HCT116 (cell line): Measurements from ENCODE around the gene DHX30. TPM values are rescaled to one million over a fixed set of nuclear protein-coding genes. Genes with fewer than 3 reads are reported as not detected.

Experiments
- ATAC-seq: fragments of 200-7000 bp; cut with Tn5 transposase; 2 replicates; pipeline ENCODE4 v1.9.1; 2020; ENCODE audit warnings: mild to moderate bottlenecking, moderate library complexity
- BruUV-seq: library from RNA; stranded (reverse); fragments of 400-500 nt; replicated peaks from 2 replicates; lab custom pipeline; 2021; lab: Mats Ljungman, UMichigan
- CTCF ChIA-PET: fragments of 300-600 bp; sonication (Branson Sonifier 250); formaldehyde crosslinking; loops from one replicate; lab custom pipeline; 2021; ENCODE audit warnings: antibody characterized with exemption; lab: Charles Lee
- POLR2A ChIA-PET: fragments of 300-600, 350-600 bp; sonication (Branson Sonifier 250); formaldehyde crosslinking; loops from one replicate; lab custom pipeline; 2021; ENCODE audit warnings: antibody characterized with exemption; lab: Charles Lee
- RAD21 ChIA-PET, 2 experiments: fragments of 300-600 bp; sonication (Branson Sonifier 250); formaldehyde crosslinking; loops; one replicate each; lab custom pipeline; 2023; ENCODE audit warnings: low total read pairs in 2 of 2; ENCODE audit not compliant: uncharacterized antibody in 2 of 2, unreplicated experiment in 2 of 2, low non-redundant PET in 1 of 2; lab: Charles Lee
- DNase-seq: peaks from one replicate; pipeline ENCODE4 v3.0.0-alpha.2; 2010; ENCODE audit warnings: low read depth, low spot score
- H2AFZ ChIP-seq: fragments of 200-600 bp; shearing (Covaris generic), sonication (generic); 2 replicates; pipeline ENCODE4 v1.6.1; 2017; ENCODE audit warnings: low read depth, mixed run types, mixed read lengths, antibody characterized with exemption, low read length; ENCODE audit not compliant: poor library complexity, severe bottlenecking
- H3K27ac ChIP-seq: 2 replicates; pipeline ENCODE4 v1.5.1; 2012; ENCODE audit warnings: low read depth, low read length
- H3K27me3 ChIP-seq: fragments of 200-600 bp; sonication (generic); 2 replicates; pipeline ENCODE4 v1.6.1; 2016; ENCODE audit warnings: mixed run types, low read length, mixed read lengths; ENCODE audit not compliant: insufficient read depth
- H3K36me3 ChIP-seq, 2 experiments: fragments of 200-500 bp in 1 of 2; fragments of 200-600 bp in 1 of 2; sonication (Bioruptor generic) in 1 of 2; sonication (generic) in 1 of 2; 2 replicates each; pipeline versions ENCODE4 v1.5.1 to v1.6.1; 2014 to 2016; ENCODE audit warnings: low read length in 2 of 2, inconsistent platforms in 1 of 2, mixed read lengths in 1 of 2, mixed run types in 1 of 2; ENCODE audit not compliant: insufficient read depth in 2 of 2, control insufficient read depth in 1 of 2
- H3K4me1 ChIP-seq, 2 experiments: fragments of 200-600 bp in 1 of 2; sonication (generic) in 1 of 2; 2 replicates each; pipeline versions ENCODE4 v1.5.1 to v1.6.1; 2012 to 2017; ENCODE audit warnings: low read length in 2 of 2, inconsistent platforms in 1 of 2, mild to moderate bottlenecking in 1 of 2, mixed read lengths in 1 of 2, mixed run types in 1 of 2, moderate library complexity in 1 of 2; ENCODE audit not compliant: insufficient read depth in 2 of 2, control insufficient read depth in 1 of 2
- H3K4me2 ChIP-seq: fragments of 200-600 bp; sonication (generic); 2 replicates; pipeline ENCODE4 v1.6.1; 2017; ENCODE audit warnings: mixed run types, low read length, mixed read lengths
- H3K4me3 ChIP-seq, 2 experiments: fragments of 200-600 bp in 1 of 2; sonication (generic) in 1 of 2; replicated peaks in 1 of 2; 2 replicates each; pipeline ENCODE4 v1.5.1; 2011 to 2016; ENCODE audit warnings: low read length in 2 of 2, control low read depth in 1 of 2, low read depth in 1 of 2, mild to moderate bottlenecking in 1 of 2, mixed read lengths in 1 of 2, mixed run types in 1 of 2
- H3K79me2 ChIP-seq: fragments of 200-600 bp; sonication (generic); 2 replicates; pipeline ENCODE4 v1.6.1; 2017; ENCODE audit warnings: mild to moderate bottlenecking, mixed run types, low read length, moderate library complexity, mixed read lengths; ENCODE audit not compliant: insufficient read depth
- H3K9ac ChIP-seq: fragments of 200-600 bp; sonication (generic); 2 replicates; pipeline ENCODE4 v1.6.1; 2016; ENCODE audit warnings: low read length, mixed read lengths
- H3K9me2 ChIP-seq: fragments of 200-600 bp; sonication (generic), shearing (Covaris generic); 2 replicates; pipeline ENCODE4 v1.6.1; 2017; ENCODE audit warnings: mixed run types, mild to moderate bottlenecking, moderate library complexity; ENCODE audit not compliant: insufficient read depth
- H3K9me3 ChIP-seq, 2 experiments: fragments of 200-500 bp in 1 of 2; fragments of 200-600 bp in 1 of 2; sonication (Bioruptor generic) in 1 of 2; sonication (generic) in 1 of 2; 2 replicates each; pipeline ENCODE4 v1.6.1; 2014 to 2017; ENCODE audit warnings: low read length in 2 of 2, mixed read lengths in 2 of 2, inconsistent platforms in 1 of 2, low read depth in 1 of 2, mild to moderate bottlenecking in 1 of 2, mixed run types in 1 of 2, moderate library complexity in 1 of 2; ENCODE audit not compliant: control insufficient read depth in 1 of 2, insufficient read depth in 1 of 2
- H4K20me1 ChIP-seq: fragments of 200-600 bp; sonication (generic), shearing (Covaris generic); 2 replicates; pipeline ENCODE4 v1.6.1; 2017; ENCODE audit warnings: mixed run types, mild to moderate bottlenecking, moderate library complexity; ENCODE audit not compliant: insufficient read depth
- CBX3 ChIP-seq: IDR thresholded peaks from 2 replicates; pipeline ENCODE4 v1.6.1; 2012; ENCODE audit warnings: low read depth
- CEBPB ChIP-seq: IDR thresholded peaks from 2 replicates; pipeline ENCODE4 v1.6.1; 2012; ENCODE audit warnings: low read depth
- EGR1 ChIP-seq: IDR thresholded peaks from 2 replicates; pipeline ENCODE4 v1.6.1; 2012; ENCODE audit warnings: low read depth
- ELF1 ChIP-seq: IDR thresholded peaks from 2 replicates; pipeline ENCODE4 v1.6.1; 2012; ENCODE audit warnings: low read depth, borderline replicate concordance
- EZH2 ChIP-seq: fragments of 200-600 bp; sonication (generic); IDR thresholded peaks from 2 replicates; pipeline ENCODE4 v1.6.1; 2017; ENCODE audit warnings: antibody characterized with exemption, mixed run types
- EZH2phosphoT487 ChIP-seq: fragments of 200-600 bp; IDR thresholded peaks from 2 replicates; pipeline ENCODE4 v1.6.1; 2018; ENCODE audit warnings: antibody characterized with exemption, borderline replicate concordance
- JUND ChIP-seq: IDR thresholded peaks from 2 replicates; pipeline ENCODE4 v1.6.1; 2012
- POLR2A ChIP-seq: IDR thresholded peaks from 2 replicates; pipeline ENCODE4 v1.7.0; 2011; ENCODE audit warnings: borderline replicate concordance; ENCODE audit not compliant: insufficient read depth, insufficient read length; ENCODE audit errors: extremely low read depth
- POLR2AphosphoS5 ChIP-seq: IDR thresholded peaks from 2 replicates; pipeline ENCODE4 v1.6.1; 2011; ENCODE audit warnings: mild to moderate bottlenecking, low read depth, low read length, moderate library complexity
- RAD21 ChIP-seq: IDR thresholded peaks from 2 replicates; pipeline ENCODE4 v1.6.1; 2012; ENCODE audit warnings: low read depth, mild to moderate bottlenecking
- SIN3A ChIP-seq: IDR thresholded peaks from 2 replicates; pipeline ENCODE4 v1.6.1; 2012; ENCODE audit warnings: low read depth
- SRF ChIP-seq: IDR thresholded peaks from 2 replicates; pipeline ENCODE4 v1.6.1; 2012; ENCODE audit warnings: low read depth
- TCF7L2 ChIP-seq: IDR thresholded peaks from 2 replicates; pipeline ENCODE4 v1.7.0; 2011; ENCODE audit warnings: borderline replicate concordance, inconsistent platforms; ENCODE audit not compliant: insufficient read depth, insufficient read length; ENCODE audit errors: extremely low read depth
- ZFX ChIP-seq: fragments of 450-650 bp; IDR thresholded peaks from 2 replicates; pipeline ENCODE4 v1.6.1; 2017
- ZNF274 ChIP-seq: fragments of 200-500 bp; sonication (Bioruptor generic); IDR thresholded peaks from 2 replicates; pipeline ENCODE4 v1.6.1; 2014; ENCODE audit warnings: mild to moderate bottlenecking, low read depth, low read length, inconsistent platforms
- intact Hi-C: fragments of 100-400 bp; cut with micrococcal nuclease; formaldehyde crosslinking; loops from 2 replicates; pipeline ENCODE4 v1.10.0; 2022
- total RNA-seq: library from RNA; stranded (reverse); gene quantifications from one replicate; pipeline ENCODE4 v1.2.1, GENCODE V29; 2021; ENCODE audit not compliant: unreplicated experiment
- TF ChIP-seq, protein P1 (sequence below): IDR thresholded peaks from 2 replicates; pipeline ENCODE4 v1.6.1; 2012
- TF ChIP-seq, protein P2 (sequence below): IDR thresholded peaks from 2 replicates; pipeline ENCODE4 v1.6.1; 2012
- TF ChIP-seq, protein P3 (sequence below): IDR thresholded peaks from 2 replicates; pipeline ENCODE4 v1.6.1; 2012; ENCODE audit warnings: low read depth
- TF ChIP-seq, protein P4 (sequence below): IDR thresholded peaks from 2 replicates; pipeline ENCODE4 v1.6.1; 2011; ENCODE audit warnings: mild to moderate bottlenecking, low read length, moderate library complexity; ENCODE audit not compliant: insufficient replicate concordance; ENCODE audit errors: extremely low read depth

DHX30 gene
- total RNA-seq, 1 experiment from 2014 or later: 114 TPM

DNA sequence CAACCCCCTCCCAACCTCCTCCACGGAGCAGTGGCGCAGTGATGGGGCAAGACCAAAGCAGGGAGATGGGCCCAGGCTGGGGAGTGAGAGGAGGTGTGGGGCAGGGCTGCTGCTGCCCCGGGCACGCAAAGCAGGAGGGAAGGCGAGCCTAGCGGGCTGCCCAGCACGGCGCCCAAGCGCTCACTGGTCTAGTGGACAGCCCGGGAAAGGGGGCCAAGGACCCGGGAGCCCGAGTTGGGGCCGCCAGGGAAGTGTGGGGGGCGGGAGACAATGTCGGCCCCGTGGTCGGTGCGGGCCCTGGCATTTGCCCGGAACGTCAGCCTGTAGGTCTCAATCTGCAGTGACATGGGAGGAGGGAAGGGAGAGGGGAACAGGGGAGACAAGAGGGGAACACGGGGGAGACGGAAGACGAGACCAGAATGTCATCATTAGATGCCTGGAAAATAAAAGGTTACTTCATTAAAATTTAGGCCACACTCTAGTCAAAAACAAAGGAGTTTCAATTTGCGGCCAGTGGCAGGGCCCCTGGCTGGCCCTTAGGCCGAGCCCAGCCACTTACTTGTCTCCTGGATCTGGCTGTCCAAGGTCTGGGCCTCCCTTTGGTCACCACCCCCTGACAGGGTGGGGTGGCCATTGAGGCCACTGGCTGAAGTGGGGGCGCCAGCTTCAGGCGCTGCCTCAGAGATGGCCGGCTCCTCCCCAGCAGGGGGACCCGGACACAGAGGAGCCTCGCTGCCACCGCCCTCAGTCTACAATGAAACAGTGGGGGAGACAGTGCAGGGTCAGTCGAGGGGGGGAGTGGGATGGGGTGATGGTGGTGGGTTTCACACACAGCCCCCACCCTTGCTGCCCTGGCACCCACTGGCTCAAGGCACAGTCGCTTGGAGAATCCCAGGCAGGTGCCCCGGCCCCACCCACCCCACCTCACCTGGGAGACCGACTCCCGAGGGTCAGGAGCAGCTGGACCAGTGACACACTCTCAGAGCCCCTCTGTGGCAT lies 50.0 kb downstream of the DHX30 start:
- Histone ChIP-seq H3K36me3 (peaks cover 22% of the 10 kb centered on the region in 2 experiments; a peak in 3 of 4 replicates), H3K4me1 (no peaks in the 10 kb centered on the region), H3K4me3 (no peak overlapping the region), H3K9me2 (no peaks in the 10 kb centered on the region), H2AFZ (no peak overlapping the region), H3K9me3 (no peaks in the 10 kb centered on the region), H3K9ac (no peak overlapping the region)
- TF ChIP-seq CEBPB: no peak
- TF ChIP-seq, protein P1, sequence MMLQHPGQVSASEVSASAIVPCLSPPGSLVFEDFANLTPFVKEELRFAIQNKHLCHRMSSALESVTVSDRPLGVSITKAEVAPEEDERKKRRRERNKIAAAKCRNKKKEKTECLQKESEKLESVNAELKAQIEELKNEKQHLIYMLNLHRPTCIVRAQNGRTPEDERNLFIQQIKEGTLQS: no peak
- TF ChIP-seq EZH2phosphoT487: no peak
- TF ChIP-seq POLR2A: no peak
- TF ChIP-seq, protein P2, sequence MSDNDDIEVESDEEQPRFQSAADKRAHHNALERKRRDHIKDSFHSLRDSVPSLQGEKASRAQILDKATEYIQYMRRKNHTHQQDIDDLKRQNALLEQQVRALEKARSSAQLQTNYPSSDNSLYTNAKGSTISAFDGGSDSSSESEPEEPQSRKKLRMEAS: no peak
- no peak for TF ChIP-seq ZFX
- TF ChIP-seq SIN3A: no peak
- TF ChIP-seq EZH2: no peak
- no peak for TF ChIP-seq JUND
- TF ChIP-seq RAD21: no peak
- no peak for TF ChIP-seq ZNF274
- no peak for TF ChIP-seq SRF
- TF ChIP-seq ELF1: no peak
- TF ChIP-seq EGR1: no peak
- TF ChIP-seq CBX3: no peak
- no peak for TF ChIP-seq TCF7L2
- TF ChIP-seq, protein P3, sequence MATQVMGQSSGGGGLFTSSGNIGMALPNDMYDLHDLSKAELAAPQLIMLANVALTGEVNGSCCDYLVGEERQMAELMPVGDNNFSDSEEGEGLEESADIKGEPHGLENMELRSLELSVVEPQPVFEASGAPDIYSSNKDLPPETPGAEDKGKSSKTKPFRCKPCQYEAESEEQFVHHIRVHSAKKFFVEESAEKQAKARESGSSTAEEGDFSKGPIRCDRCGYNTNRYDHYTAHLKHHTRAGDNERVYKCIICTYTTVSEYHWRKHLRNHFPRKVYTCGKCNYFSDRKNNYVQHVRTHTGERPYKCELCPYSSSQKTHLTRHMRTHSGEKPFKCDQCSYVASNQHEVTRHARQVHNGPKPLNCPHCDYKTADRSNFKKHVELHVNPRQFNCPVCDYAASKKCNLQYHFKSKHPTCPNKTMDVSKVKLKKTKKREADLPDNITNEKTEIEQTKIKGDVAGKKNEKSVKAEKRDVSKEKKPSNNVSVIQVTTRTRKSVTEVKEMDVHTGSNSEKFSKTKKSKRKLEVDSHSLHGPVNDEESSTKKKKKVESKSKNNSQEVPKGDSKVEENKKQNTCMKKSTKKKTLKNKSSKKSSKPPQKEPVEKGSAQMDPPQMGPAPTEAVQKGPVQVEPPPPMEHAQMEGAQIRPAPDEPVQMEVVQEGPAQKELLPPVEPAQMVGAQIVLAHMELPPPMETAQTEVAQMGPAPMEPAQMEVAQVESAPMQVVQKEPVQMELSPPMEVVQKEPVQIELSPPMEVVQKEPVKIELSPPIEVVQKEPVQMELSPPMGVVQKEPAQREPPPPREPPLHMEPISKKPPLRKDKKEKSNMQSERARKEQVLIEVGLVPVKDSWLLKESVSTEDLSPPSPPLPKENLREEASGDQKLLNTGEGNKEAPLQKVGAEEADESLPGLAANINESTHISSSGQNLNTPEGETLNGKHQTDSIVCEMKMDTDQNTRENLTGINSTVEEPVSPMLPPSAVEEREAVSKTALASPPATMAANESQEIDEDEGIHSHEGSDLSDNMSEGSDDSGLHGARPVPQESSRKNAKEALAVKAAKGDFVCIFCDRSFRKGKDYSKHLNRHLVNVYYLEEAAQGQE: no peak
- TF ChIP-seq POLR2AphosphoS5: no peak
- TF ChIP-seq, protein P4, sequence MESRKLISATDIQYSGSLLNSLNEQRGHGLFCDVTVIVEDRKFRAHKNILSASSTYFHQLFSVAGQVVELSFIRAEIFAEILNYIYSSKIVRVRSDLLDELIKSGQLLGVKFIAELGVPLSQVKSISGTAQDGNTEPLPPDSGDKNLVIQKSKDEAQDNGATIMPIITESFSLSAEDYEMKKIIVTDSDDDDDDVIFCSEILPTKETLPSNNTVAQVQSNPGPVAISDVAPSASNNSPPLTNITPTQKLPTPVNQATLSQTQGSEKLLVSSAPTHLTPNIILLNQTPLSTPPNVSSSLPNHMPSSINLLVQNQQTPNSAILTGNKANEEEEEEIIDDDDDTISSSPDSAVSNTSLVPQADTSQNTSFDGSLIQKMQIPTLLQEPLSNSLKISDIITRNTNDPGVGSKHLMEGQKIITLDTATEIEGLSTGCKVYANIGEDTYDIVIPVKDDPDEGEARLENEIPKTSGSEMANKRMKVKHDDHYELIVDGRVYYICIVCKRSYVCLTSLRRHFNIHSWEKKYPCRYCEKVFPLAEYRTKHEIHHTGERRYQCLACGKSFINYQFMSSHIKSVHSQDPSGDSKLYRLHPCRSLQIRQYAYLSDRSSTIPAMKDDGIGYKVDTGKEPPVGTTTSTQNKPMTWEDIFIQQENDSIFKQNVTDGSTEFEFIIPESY: no peak
- TF ChIP-seq, all 23 proteins: peak for 0
- POLR2A ChIA-PET: no interaction called here
- no TSS peak for BruUV-seq
- intact Hi-C loops: loop anchor here (5.0 kb wide), 1 partner anchor 139 kb away; no protein-coding TSS in a partner anchor
- ATAC-seq (no peak), DNase-seq (no peak)
- Histone ChIP-seq H3K27ac (no peak overlapping the region; the same call in 1 of the 2 replicates), H4K20me1 (no peaks in the 10 kb centered on the region), H3K27me3 (no peaks in the 10 kb centered on the region), H3K79me2 (no peaks in the 10 kb centered on the region), H3K4me2 (no peak overlapping the region)
- RAD21 ChIA-PET: no interaction called here
- CTCF ChIA-PET: no interaction called here
